ENCODE results near the gene REV3L. TPM values are rescaled to one million over a fixed set of nuclear protein-coding genes. Genes with fewer than 3 reads are reported as not detected.
"Not testable (repeated sequence)": the region's sequence is repeated elsewhere in the genome, so short reads cannot be mapped to it uniquely, and the experiment has no call there.

REV3L gene
- total RNA-seq, 4 donors from 2014 or later = 25.9 to 79.1 (median 49.0) TPM

- DNase-seq = no peak
- H3K4me1 ChIP-seq = peaks cover 46 to 62% of the 10 kb centered on the region in 2 donors
- in situ Hi-C loops (cut with MboI; ENCODE audit: low sequenced_read_pairs in 4 of 4) (no loop called here), intact Hi-C loops (cut with DNase I; ENCODE audit: low total_unique reads) (no loop called here)
- peak overlapping the region in 3 of 4 donors; percentile 95 to 99 (median 99) for H3K27ac ChIP-seq
- H3K36me3 ChIP-seq = no peaks in the 10 kb centered on the region
- no peaks in the 10 kb centered on the region for H3K9me3 ChIP-seq
- no peak for TF ChIP-seq CTCF (IDR thresholded peaks at IDR 0.05 in 4 of 5, conservative IDR thresholded peaks at IDR 0.05 in 1 of 5)
- TF ChIP-seq POLR2A (IDR thresholded peaks at IDR 0.05) = no peak
- no peak for ATAC-seq
- H3K27me3 ChIP-seq = no peaks in the 10 kb centered on the region
- no peak overlapping the region for H3K4me3 ChIP-seq
These were observed 4.9 kb downstream of the REV3L start for GRCh38 chr6:111478064-111478476.

DNA sequence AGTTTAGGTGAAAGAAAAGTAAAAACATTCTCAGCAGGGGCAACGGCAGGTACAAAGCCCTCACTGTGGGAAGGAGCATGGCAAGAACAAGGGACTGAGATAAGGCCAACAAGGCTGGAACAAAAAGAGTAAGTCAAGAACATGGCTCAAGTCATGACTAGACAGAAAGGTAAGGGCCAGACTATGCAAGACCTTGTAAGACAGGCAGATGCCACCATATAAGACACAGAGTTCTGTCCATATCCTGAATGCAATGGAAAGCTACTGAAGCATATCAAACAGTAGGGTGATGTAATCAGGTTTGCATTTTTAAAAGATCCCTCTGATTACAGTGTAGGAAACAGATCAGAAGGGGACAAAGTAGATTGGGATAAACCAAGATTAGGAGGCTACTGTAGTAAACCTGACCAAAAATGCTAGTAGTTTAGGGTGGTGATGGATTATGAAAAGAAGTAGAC, 5.5 kb downstream of the REV3L start:
- no peak for ATAC-seq
- Histone ChIP-seq H3K4me1 (peaks cover 49 to 62% of the 10 kb centered on the region in 2 donors), H3K27me3 (no peaks in the 10 kb centered on the region), H3K36me3 (no peaks in the 10 kb centered on the region), H3K27ac (no peak overlapping the region), H3K4me3 (no peak overlapping the region), H3K9me3 (no peaks in the 10 kb centered on the region)
- intact Hi-C loops (cut with DNase I; ENCODE audit: low total_unique reads) = no loop called here
- no peak for DNase-seq
- in situ Hi-C loops (cut with MboI; ENCODE audit: low sequenced_read_pairs in 4 of 4) = no loop called here
- TF ChIP-seq CTCF (IDR thresholded peaks at IDR 0.05 in 4 of 5, conservative IDR thresholded peaks at IDR 0.05 in 1 of 5) (no peak), POLR2A (IDR thresholded peaks at IDR 0.05) (no peak)

DNA sequence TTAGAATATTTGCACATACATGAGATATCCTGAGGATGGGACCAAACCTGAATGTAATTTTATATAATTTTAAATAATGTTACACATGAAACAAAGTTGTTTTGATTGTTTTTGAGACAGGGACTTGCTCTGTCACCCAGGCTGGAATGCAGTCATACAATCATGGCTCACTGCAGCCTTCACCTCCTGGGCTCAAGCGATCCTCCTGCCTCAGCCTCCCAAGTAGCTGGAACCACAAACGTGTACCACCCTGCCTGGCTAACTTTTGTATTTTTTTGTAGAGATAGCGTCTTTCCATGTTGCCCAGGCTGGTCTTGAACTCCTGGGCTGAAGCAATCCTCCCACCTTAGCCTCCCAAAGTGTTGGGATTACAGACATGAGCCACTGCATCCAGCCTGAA, 7.0 kb downstream of the REV3L start:
- DNase-seq; H3K27me3 ChIP-seq; H3K36me3 ChIP-seq; ATAC-seq; H3K4me3 ChIP-seq; H3K27ac ChIP-seq; H3K9me3 ChIP-seq; intact Hi-C loops (cut with DNase I; ENCODE audit: low total_unique reads); in situ Hi-C loops (cut with MboI; ENCODE audit: low sequenced_read_pairs in 4 of 4): not testable (repeated sequence)
- H3K4me1 ChIP-seq = peaks cover 54% of the 10 kb centered on the region in 2 donors

GRCh38 chr6:111474771-111475170, 8.2 kb downstream of the REV3L start:
- Histone ChIP-seq H3K9me3 (no peaks in the 10 kb centered on the region), H3K27ac (no peak overlapping the region), H3K27me3 (no peaks in the 10 kb centered on the region), H3K4me3 (no peak overlapping the region), H3K36me3 (no peaks in the 10 kb centered on the region), H3K4me1 (peaks cover 42 to 43% of the 10 kb centered on the region in 2 donors)
- intact Hi-C loops (cut with DNase I; ENCODE audit: low total_unique reads) (no loop called here), in situ Hi-C loops (cut with MboI; ENCODE audit: low sequenced_read_pairs in 4 of 4) (no loop called here)
- TF ChIP-seq POLR2A (IDR thresholded peaks at IDR 0.05) (no peak), CTCF (IDR thresholded peaks at IDR 0.05 in 4 of 5, conservative IDR thresholded peaks at IDR 0.05 in 1 of 5) (no peak)
- no peak for DNase-seq
- ATAC-seq = no peak

GRCh38 chr6:111474106-111474505, 8.9 kb downstream of the REV3L start:
- H3K9me3 ChIP-seq = no peaks in the 10 kb centered on the region
- no peaks in the 10 kb centered on the region for H3K36me3 ChIP-seq
- no peak for DNase-seq
- no peak for ATAC-seq
- no peak overlapping the region for H3K27ac ChIP-seq
- no peak overlapping the region for H3K4me3 ChIP-seq
- intact Hi-C loops (cut with DNase I; ENCODE audit: low total_unique reads) = no loop called here
- no peaks in the 10 kb centered on the region for H3K27me3 ChIP-seq
- in situ Hi-C loops (cut with MboI; ENCODE audit: low sequenced_read_pairs in 4 of 4) = no loop called here
- peaks cover 35 to 37% of the 10 kb centered on the region in 2 donors for H3K4me1 ChIP-seq
- no peak for TF ChIP-seq POLR2A (IDR thresholded peaks at IDR 0.05)
- no peak for TF ChIP-seq CTCF (IDR thresholded peaks at IDR 0.05 in 4 of 5, conservative IDR thresholded peaks at IDR 0.05 in 1 of 5)

Data from gastrocnemius medialis (tissue), 4 donors.